K562 (cell line): ENCODE measurements around the gene KDM2A. TPM values are rescaled to one million over a fixed set of nuclear protein-coding genes. Genes with fewer than 3 reads are reported as not detected.

Experiments
- ASH1L ChIP-seq: fragments of 450-650 bp; IDR thresholded peaks from 2 replicates; pipeline ENCODE4 v1.6.1; 2018; ENCODE audit warnings: borderline replicate concordance, mild to moderate bottlenecking, low read depth; ENCODE audit not compliant: partially characterized antibody
- ERF ChIP-seq: fragments of 450-650 bp; formaldehyde crosslinking; IDR thresholded peaks from 2 replicates; pipeline ENCODE4 v1.4.0; 2020; ENCODE audit warnings: mild to moderate bottlenecking, mixed read lengths
- FOXK2 ChIP-seq, 2 experiments: fragments of 450-650 bp; IDR thresholded peaks in 1 of 2; conservative IDR thresholded peaks in 1 of 2; 2 replicates each; pipeline ENCODE4 v1.6.1; 2016; ENCODE audit warnings: low read depth in 2 of 2, mild to moderate bottlenecking in 1 of 2
- NR2C2 ChIP-seq, 2 experiments: fragments of 200-800 bp in 1 of 2; sonication (Bioruptor generic) in 1 of 2; sonication (generic) in 1 of 2; formaldehyde crosslinking in 1 of 2; IDR thresholded peaks; 2 replicates each; pipeline versions ENCODE4 v1.6.1 to v1.8.0; 2016 to 2022; ENCODE audit warnings: mild to moderate bottlenecking in 1 of 2, missing compliant biosample characterization in 1 of 2, missing genetic modification characterization in 1 of 2, missing genetic modification reagents in 1 of 2
- POLR2AphosphoS5 ChIP-seq: IDR thresholded peaks from 2 replicates; pipeline ENCODE4 v1.6.1; 2011; ENCODE audit warnings: mild to moderate bottlenecking, low read depth, low read length, moderate library complexity; ENCODE audit not compliant: control insufficient read depth, insufficient read depth
- POLR2G ChIP-seq: fragments of 200-400 bp; formaldehyde crosslinking; IDR thresholded peaks from 2 replicates; pipeline ENCODE4 v1.6.1; 2017; ENCODE audit warnings: low read depth, mild to moderate bottlenecking, antibody characterized with exemption, low read length, moderate library complexity
- RCOR1 ChIP-seq, 2 experiments: IDR thresholded peaks; 2 replicates each; pipeline ENCODE4 v1.6.1; 2012; ENCODE audit warnings: low read depth in 2 of 2, low read length in 2 of 2, borderline replicate concordance in 1 of 2, improper control_type of control experiment in 1 of 2
- TAF1 ChIP-seq: IDR thresholded peaks from 2 replicates; pipeline ENCODE4 v1.6.1; 2011; ENCODE audit warnings: mild to moderate bottlenecking, low read length, moderate library complexity; ENCODE audit not compliant: insufficient read depth, control insufficient read depth, severe bottlenecking; ENCODE audit errors: extremely low read depth
- ZFX ChIP-seq: sonication (generic); formaldehyde crosslinking; IDR thresholded peaks from 2 replicates; pipeline ENCODE4 v1.8.0; 2022; ENCODE audit warnings: mild to moderate bottlenecking, missing genetic modification reagents, moderate library complexity
- ZNF175 ChIP-seq: fragments of 200-800 bp; sonication (Bioruptor generic); IDR thresholded peaks from 2 replicates; pipeline ENCODE4 v1.6.1; 2016; ENCODE audit warnings: low read depth, mild to moderate bottlenecking, missing genetic modification characterization, missing compliant biosample characterization
- ZNF263 ChIP-seq: sonication (generic); formaldehyde crosslinking; IDR thresholded peaks from 2 replicates; pipeline ENCODE4 v1.8.0; 2022; ENCODE audit warnings: mild to moderate bottlenecking, missing genetic modification reagents, borderline replicate concordance
- ZNF780A ChIP-seq: fragments of 250-450 bp; sonication (Bioruptor Pico); IDR thresholded peaks from 2 replicates; pipeline ENCODE4 v1.5.0; 2021; ENCODE audit warnings: mild to moderate bottlenecking
- polyA plus RNA-seq, 8 experiments: library from polyadenylated mRNA; depleted of rRNA in 4 of 8; stranded (reverse) in 5 of 8; unstranded in 3 of 8; fragments of >200 nt; fragmentation: Nextera tagmentation in 2 of 8; fragmentation: Illumina TruSeq in 1 of 8; extraction: Ambion mirVana in 2 of 8; extraction: Trizol in 1 of 8; gene quantifications; 2 replicates each; pipeline versions ENCODE4 v1.2.1 to v1.2.3, GENCODE V29; 2011 to 2014; ENCODE audit warnings: inconsistent platforms in 1 of 8, missing spikeins in 1 of 8
- total RNA-seq, 7 experiments: library from RNA; depleted of rRNA in 6 of 7; stranded (reverse); fragments of >200 nt in 6 of 7; fragmentation: Illumina TruSeq in 2 of 7; extraction: Trizol in 2 of 7; gene quantifications; 2 replicates each; pipeline versions ENCODE4 v1.2.1 to v1.2.3, GENCODE V29; 2011 to 2021; ENCODE audit warnings: low replicate concordance in 1 of 7
- TF ChIP-seq, protein P1 (sequence below), 2 experiments: IDR thresholded peaks; 2 replicates each; pipeline ENCODE4 v1.6.1; 2011; ENCODE audit warnings: borderline replicate concordance in 1 of 2, control low read depth in 1 of 2, low read depth in 1 of 2, low read length in 1 of 2, mild to moderate bottlenecking in 1 of 2, mixed read lengths in 1 of 2, moderate library complexity in 1 of 2; ENCODE audit not compliant: insufficient read depth in 1 of 2, insufficient read length in 1 of 2, poor library complexity in 1 of 2, severe bottlenecking in 1 of 2; ENCODE audit errors: extremely low read depth in 1 of 2
- TF ChIP-seq, protein P2 (sequence below), 3 experiments: fragments of 200-800 bp in 1 of 3; sonication (Bioruptor generic) in 1 of 3; sonication (generic) in 1 of 3; formaldehyde crosslinking in 1 of 3; IDR thresholded peaks; 2 replicates each; pipeline versions ENCODE4 v1.6.1 to v1.8.0; 2016 to 2022; ENCODE audit warnings: mild to moderate bottlenecking in 2 of 3, missing compliant biosample characterization in 2 of 3, missing genetic modification characterization in 2 of 3, missing genetic modification reagents in 1 of 3

KDM2A gene
- total and polyA plus RNA-seq, 9 of the 15 experiments (the other 6 are each of a cell fraction or from before 2014, with no cell fraction given): 5.0 to 39.3 (median 21.3) TPM

DNA sequence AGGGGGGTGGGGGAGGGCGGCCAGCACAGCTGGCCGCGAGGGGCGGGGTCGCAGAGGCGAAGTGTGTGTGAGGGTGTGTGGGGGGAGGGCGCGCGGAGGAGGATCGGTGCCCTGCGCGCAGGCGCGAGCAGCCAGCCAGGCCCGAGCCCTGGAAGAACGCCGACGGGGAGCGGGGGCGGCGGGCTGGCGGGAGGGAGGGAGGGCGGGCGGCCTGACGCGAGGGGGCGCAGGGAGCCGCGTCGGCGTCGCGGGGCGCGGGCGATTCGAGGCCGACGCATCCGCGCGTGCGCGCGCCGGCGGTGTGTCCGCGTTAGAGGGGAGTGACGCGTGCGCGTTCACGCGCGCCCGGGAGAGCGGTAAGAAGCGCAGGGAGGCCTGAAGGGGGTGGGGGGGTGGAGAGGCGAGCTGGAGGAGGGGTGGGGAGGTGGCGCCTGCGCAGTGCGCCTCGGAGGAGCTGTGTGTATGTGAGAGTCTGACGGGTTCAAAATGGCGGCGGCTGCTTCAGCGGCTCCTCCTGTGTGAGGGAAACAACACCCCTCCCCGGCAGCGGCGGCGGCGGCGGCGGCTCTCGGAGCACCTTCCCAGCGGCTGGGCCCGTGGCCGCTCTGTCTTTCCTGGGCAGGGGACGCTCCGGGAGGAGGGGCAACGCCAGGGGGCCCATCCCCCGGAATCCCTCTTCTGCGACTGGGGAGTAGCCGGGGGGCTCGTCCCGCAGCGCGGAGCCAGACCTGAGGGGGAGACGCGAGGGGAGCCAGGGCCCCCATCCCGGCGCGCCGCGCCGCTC, at the start of gene KDM2A (continued):
- TF ChIP-seq NR2C2 (CRISPR knock-in tag; IDR thresholded peaks at IDR 0.05) (no peak), NR2C2 (tag; IDR thresholded peaks at IDR 0.05) (0 out of 2 replicates have a peak, but pooled peaks have one; percentile 17), ERF (CRISPR knock-in tag) (0 out of 2 replicates have a peak, but pooled peaks have one; percentile 67), ZFX (CRISPR knock-in tag) (peak; percentile 74), ZNF263 (CRISPR knock-in tag) (no peak; the same call in 1 of the 2 replicates), FOXK2 (conservative IDR thresholded peaks at IDR 0.05 in 1 of 2, IDR thresholded peaks at IDR 0.05 in 1 of 2; ENCODE audit: low read depth in 2 of 2) (0 out of 4 replicates have a peak, but pooled peaks have one; percentile 25 to 36), ASH1L (no peak), RCOR1 (IDR thresholded peaks at IDR 0.05; ENCODE audit: borderline replicate concordance in 1 of 2, low read depth in 2 of 2, low read length in 2 of 2) (0 out of 4 replicates have a peak, but pooled peaks of 1 of the 2 experiments have one; percentile 29), POLR2G (peak; percentile 90), POLR2AphosphoS5 (0 out of 2 replicates have a peak, but pooled peaks have one; percentile 28), ZNF780A (CRISPR knock-in tag) (no peak), TAF1 (peak; percentile 89), ZNF175 (CRISPR knock-in tag) (peak; percentile 10; the same call in 1 of the 2 replicates)
- TF ChIP-seq, protein P1, sequence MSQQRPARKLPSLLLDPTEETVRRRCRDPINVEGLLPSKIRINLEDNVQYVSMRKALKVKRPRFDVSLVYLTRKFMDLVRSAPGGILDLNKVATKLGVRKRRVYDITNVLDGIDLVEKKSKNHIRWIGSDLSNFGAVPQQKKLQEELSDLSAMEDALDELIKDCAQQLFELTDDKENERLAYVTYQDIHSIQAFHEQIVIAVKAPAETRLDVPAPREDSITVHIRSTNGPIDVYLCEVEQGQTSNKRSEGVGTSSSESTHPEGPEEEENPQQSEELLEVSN (IDR thresholded peaks at IDR 0.05; ENCODE audit: borderline replicate concordance in 1 of 2, extremely low read depth in 1 of 2, insufficient read depth in 1 of 2, insufficient read length in 1 of 2, low read depth in 1 of 2, low read length in 1 of 2, poor library complexity in 1 of 2, severe bottlenecking in 1 of 2): peak; percentile 31 to 65
- TF ChIP-seq, protein P2, sequence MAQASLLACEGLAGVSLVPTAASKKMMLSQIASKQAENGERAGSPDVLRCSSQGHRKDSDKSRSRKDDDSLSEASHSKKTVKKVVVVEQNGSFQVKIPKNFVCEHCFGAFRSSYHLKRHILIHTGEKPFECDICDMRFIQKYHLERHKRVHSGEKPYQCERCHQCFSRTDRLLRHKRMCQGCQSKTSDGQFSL (CRISPR knock-in tag; IDR thresholded peaks at IDR 0.05): peak; percentile 85
- TF ChIP-seq, protein P2 (tag; IDR thresholded peaks at IDR 0.05): peak in 1 of 2 experiments; percentile 93; a peak in 2 of 4 replicates
